Hindlimb muscle (tissue), 1 donor: ENCODE measurements around the gene MAPRE2. TPM values are rescaled to one million over a fixed set of nuclear protein-coding genes. Genes with fewer than 3 reads are reported as not detected.

ENCODE experiments used
- DNase-seq: peaks from one replicate; pipeline ENCODE4 v3.0.0-alpha.2; 2013
- polyA plus RNA-seq: library from polyadenylated mRNA; unstranded; fragments of 120-200 nt; gene quantifications from one replicate; pipeline ENCODE4 v1.2.1, GENCODE V29; 2013; ENCODE audit not compliant: insufficient read length

Gene MAPRE2
- polyA plus RNA-seq: 22.1 TPM

- peak; percentile 98 for DNase-seq
Observed at GRCh38 chr18:35040988-35041814, at the start of gene MAPRE2. Gene MAPRE2, plus strand, starts transcription at chr18:35041413. Its CDS starts 127 bp downstream, at chr18:35041540.

DNA sequence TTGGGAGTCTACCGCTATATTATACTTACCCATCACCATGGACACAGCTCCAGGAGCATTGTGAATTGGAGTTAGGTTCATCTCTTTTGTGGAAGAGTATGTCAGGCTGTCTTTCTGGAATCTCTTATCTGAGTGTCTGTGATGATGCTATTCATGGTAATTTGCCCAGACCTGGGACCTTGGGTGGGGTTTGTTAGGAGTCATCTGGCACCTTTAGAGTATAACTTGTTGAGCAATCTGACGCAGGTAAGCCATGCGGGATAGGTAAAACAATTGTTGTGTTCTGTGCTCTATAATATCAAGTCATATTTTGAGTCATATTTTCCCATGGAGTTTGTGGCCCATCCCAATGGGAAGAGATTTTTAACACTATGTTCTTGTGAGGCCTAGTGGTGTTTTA lies 49.7 kb upstream of the MAPRE2 start:
- no peak for DNase-seq

DNA sequence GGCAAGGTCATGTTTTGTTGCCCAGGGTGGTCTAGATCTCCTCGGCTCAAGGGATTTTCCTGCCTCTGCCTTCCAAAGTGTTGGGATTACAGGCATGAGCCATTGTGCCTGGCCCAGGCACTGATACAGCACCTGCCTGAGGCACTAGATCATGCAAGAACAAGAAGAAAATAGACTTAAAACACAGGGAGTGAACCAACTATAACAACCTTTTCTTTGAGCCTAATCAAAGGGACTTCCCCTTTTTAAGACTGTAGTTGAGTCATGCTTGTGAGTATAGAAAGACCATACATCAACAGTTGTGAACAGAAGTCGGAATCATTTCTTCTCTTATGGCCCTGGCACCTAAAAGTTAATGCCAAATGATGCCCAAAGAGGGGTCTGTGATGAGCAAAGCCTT lies 47.9 kb upstream of the MAPRE2 start:
- no peak for DNase-seq

GRCh38 chr18:34995746-34996145 lies 45.5 kb upstream of the MAPRE2 start:
- no peak for DNase-seq

DNA sequence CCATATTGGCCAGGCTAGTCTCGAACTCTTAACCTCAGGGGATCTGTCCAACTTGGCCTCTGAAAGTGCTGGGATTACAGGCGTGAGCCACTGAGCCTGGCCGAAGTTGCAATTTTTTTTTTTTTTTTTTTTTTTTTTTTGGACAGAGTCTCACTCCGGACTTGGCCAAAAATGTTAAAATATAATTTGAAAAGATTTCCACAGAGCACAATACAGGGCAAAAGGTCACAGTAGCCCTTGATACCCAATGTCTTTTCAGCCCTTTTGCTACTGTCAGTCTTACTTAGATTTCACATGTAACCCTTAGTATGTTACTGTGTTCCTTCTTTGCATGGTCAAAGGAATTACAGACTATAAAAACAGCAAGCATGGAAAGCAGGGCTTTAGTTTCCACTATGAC lies 42.6 kb upstream of the MAPRE2 start:
- peak; percentile 29 for DNase-seq

DNA sequence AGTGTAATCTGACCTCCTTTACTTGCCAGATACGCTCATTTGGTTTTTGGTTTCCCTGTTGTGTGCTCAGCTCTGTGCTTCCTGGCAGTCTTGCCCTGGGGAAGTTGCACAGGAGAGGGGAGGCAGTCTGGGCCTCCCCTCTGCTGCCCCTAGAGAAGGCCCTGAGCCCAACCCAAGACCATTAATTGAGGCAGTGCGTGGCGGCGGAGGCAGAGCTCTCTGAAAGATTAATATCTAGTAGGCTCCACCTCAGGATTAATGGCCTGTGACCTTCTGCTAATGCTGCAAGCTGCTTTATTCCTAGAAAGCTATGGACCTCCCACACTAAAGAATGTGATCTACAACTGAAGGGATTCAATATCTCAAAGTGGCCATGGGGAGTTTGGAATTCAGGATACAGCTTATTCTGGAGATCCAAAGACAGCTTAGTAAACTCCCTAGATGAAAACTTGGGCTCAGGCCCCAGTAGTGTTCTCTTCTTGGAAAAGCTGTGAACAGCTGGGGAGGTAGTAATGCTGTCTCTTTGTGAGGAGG lies 41.4 kb upstream of the MAPRE2 start:
- DNase-seq: peak; percentile 78

DNA sequence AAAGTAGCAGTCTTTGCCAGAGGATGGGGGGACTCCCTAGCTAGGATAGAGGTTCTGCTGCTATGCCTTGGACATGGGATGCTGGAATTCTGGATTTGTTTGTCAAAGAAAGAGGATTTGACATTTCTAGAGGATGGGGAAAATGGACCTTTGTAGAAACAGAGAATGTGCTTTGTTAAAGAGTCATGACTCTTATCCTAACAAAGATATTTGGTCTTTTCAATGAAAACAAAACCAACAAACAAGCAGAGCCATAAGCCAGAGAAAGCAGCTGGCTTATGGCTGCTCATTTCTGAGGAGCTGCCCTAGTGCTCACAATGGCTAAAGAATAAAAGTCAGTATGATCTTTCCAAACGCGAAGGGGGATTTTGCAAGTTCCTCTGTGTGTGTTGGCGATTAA lies 40.8 kb upstream of the MAPRE2 start:
- DNase-seq: no peak

DNA sequence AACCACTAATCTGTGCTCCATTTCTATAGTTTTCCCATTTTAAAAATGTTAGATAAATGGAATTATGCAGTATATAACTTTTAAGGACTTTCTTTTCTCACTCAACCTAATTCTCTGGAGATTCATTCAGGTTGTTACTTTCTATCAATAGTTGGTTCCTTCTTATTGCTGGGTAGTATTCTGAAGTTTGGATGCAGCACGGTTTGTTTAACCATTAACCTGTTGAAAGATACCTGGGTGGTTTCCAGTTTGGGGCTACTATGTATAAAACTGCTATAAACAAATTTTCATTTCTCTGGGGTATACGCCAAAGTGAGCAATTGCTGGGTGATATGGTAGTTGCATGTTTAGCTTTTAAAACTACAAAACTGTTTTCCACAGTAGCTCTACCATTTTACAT lies 39.1 kb upstream of the MAPRE2 start:
- no peak for DNase-seq

DNA sequence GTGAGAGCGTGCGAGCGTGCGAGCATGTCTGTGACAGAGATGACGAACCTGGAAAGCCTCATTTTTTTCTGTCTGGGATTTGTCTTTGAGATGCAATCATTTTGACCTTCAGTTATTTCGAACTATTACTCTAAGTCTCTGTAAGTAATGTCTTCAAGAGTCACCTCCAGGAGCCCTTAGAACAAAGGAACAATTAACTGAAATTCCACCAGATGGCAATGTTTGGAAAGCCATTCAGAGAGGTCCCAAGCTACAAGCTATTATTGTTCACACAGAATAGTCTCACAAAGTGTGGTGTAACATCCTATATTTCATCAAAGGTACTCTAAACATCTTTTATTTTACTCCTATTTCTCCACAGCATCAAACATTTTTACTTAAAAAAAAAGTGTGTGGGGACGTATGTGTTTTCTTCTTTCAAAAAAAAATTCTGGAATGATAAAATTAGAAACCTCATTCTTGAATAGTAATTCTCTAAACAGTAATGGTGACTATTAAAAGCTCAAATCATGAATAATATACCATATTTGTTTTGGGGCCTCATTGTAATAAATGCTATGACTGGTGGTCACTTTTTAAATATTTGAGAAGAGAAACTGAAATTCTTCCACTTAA lies 35.1 kb upstream of the MAPRE2 start:
- DNase-seq: peak; percentile 65

GRCh38 chr18:35010156-35010555 lies 31.1 kb upstream of the MAPRE2 start:
- no peak for DNase-seq

- DNase-seq: no peak
Observed at GRCh38 chr18:35010993-35011392, 30.2 kb upstream of the MAPRE2 start.

GRCh38 chr18:35019933-35020332 lies 21.3 kb upstream of the MAPRE2 start:
- no peak for DNase-seq

DNA sequence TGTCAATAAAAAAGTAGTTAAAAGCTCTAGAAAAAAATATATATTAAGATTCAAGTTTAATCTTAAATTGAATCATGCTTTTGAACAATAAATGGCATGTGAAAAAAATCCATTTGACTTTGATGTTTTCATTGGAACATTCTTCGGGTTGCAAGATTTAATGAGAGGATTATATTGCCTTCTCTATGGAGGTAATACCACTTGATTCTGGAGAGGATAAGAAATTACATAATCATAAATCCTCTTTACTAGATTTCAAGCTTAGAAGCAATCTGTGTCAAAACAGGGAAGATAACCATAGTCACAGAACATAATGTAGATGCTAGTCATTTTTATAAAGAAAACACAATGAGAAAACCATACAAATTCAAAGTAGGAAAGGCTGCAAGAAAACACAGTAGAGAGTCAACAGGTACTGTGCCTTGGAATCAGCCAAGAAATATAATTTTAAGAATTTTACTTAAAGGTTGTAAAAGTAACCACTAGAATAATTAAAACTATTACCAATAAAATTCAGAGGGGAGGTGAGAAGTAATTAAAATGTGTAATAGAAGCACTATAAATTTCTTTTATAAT lies 18.7 kb upstream of the MAPRE2 start:
- no peak for DNase-seq

- no peak for DNase-seq
Observed at GRCh38 chr18:35024196-35024595, 17.0 kb upstream of the MAPRE2 start.

- peak; percentile 93 for DNase-seq
Observed at GRCh38 chr18:35024965-35025364, 16.2 kb upstream of the MAPRE2 start.

- no peak for DNase-seq
Observed at GRCh38 chr18:35026407-35027061, 14.7 kb upstream of the MAPRE2 start.

DNA sequence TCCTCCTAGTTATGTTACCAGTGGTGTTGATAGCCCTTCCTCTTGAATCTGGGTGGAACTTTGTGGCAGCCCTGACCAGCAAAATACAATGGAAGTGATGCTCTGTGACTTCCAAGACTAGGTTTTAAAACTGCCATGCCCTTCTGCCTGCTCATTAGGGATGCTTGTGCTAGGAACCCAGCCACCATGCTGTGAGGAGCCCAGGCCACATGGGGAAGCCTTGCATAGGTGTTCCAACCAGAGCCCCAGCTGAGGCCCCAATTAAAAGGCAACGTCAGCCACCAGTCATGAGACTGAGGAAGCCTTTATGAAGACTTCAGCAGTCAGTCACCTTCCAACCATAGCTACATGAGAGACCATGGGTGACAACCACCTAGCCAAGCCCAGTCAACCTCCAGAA lies 14.0 kb upstream of the MAPRE2 start:
- no peak for DNase-seq

DNA sequence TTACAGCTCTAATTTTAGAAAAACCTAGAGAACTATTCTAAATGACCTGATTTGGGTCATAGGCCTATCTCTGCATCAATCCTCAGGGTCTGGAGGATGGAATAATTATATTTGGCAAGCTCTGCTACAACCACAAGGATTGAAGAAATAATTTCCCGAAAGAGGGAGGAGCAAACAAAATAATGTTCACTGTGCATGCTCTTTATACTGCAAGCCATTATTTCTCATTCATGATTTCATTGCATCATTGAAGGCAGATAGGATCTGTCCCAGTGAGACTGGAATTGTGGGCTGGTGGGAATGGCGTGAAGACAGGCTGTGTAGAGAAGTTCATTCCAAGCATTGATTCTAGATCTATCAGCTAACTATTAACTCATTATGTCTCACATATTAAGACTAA lies 12.7 kb upstream of the MAPRE2 start:
- DNase-seq: no peak

DNA sequence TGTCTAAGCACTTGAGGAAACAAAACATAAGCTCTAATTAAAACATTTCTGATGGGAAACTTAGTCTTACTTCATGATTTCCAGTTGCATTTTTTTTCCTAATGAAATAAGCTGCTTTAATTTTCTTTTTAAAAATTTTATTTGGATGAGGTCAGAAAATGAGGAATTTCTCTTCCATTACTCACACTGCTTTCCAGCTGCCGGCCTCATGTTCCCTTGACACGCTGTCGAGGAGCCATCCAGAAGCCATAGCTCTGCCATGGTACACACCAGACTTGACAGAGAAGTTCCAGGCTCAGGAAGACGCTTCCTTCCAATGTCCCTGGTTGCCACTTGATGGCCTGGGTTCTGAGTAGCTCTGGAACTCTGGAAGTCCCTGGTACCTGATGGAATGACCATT lies 12.1 kb upstream of the MAPRE2 start:
- DNase-seq: no peak

DNA sequence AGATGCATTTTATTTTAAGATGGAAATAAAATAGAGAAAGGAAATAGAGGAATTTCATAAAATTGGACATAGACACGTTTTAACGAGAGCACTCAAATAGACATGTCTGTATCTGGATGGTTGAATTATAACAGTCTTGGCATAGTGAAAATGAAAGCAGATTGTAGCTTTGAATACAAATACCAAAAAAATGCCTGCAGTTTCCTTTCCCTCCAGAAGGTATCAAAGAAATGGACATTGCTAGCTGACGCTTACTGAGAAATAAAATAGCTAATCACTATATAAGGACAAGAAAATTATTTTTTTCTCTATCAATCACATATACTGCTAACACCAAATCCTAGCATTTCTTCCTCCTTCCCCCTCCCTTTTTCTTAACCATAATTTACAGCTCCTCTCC lies 11.4 kb upstream of the MAPRE2 start:
- no peak for DNase-seq

GRCh38 chr18:35030277-35030989 lies 10.8 kb upstream of the MAPRE2 start:
- no peak for DNase-seq

DNA sequence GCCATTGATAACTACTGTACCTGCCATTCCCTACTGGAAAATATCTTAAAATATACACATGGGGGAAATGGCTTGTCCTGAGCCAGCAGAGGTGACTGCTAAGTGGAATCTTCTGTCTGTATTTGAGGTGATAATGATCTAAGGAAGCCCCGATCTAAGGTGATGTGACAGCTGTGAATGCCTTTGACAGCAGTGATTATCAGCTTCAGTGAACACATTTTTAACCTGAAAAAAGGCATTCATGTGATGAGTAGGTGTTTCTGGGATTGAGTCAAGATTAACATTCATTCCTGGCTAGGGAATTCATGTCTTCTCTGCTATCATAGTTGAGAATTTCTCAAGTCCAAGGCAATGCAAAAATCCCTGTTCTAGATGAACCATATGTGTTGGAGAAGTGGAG lies 9.1 kb upstream of the MAPRE2 start:
- no peak for DNase-seq
